ENCODE measurements around the gene ABHD10.

- TF ChIP-seq CTCF (IDR thresholded peaks at IDR 0.05) (no peak), POLR2A (IDR thresholded peaks at IDR 0.05) (no peak)
These were observed 2.1 kb downstream of the ABHD10 start for GRCh38 chr3:111980716-111981456.

Measured in lower leg skin (tissue), 3 donors.